HCT116 (cell line): ENCODE data around the gene MNAT1.
A peak's percentile ranks its signal among the peaks of the same experiment; 100 is the strongest.

ENCODE experiments used
- EGR1 ChIP-seq: IDR thresholded peaks from 2 replicates; pipeline ENCODE4 v1.6.1; 2012; ENCODE audit warnings: low read depth
- ELF1 ChIP-seq: IDR thresholded peaks from 2 replicates; pipeline ENCODE4 v1.6.1; 2012; ENCODE audit warnings: low read depth, borderline replicate concordance
- EZH2 ChIP-seq: fragments of 200-600 bp; sonication (generic); IDR thresholded peaks from 2 replicates; pipeline ENCODE4 v1.6.1; 2017; ENCODE audit warnings: antibody characterized with exemption, mixed run types
- POLR2A ChIP-seq: IDR thresholded peaks from 2 replicates; pipeline ENCODE4 v1.7.0; 2011; ENCODE audit warnings: borderline replicate concordance; ENCODE audit not compliant: insufficient read depth, insufficient read length; ENCODE audit errors: extremely low read depth
- POLR2AphosphoS5 ChIP-seq: IDR thresholded peaks from 2 replicates; pipeline ENCODE4 v1.6.1; 2011; ENCODE audit warnings: mild to moderate bottlenecking, low read depth, low read length, moderate library complexity
- RAD21 ChIP-seq: IDR thresholded peaks from 2 replicates; pipeline ENCODE4 v1.6.1; 2012; ENCODE audit warnings: low read depth, mild to moderate bottlenecking
- REST ChIP-seq: IDR thresholded peaks from 2 replicates; pipeline ENCODE4 v1.6.1; 2012; ENCODE audit warnings: low read depth
- ZNF274 ChIP-seq: fragments of 200-500 bp; sonication (Bioruptor generic); IDR thresholded peaks from 2 replicates; pipeline ENCODE4 v1.6.1; 2014; ENCODE audit warnings: mild to moderate bottlenecking, low read depth, low read length, inconsistent platforms
- TF ChIP-seq, protein P1 (sequence below), 3 experiments: fragments of 200-600 bp in 1 of 3; sonication (generic) in 1 of 3; IDR thresholded peaks in 2 of 3; conservative IDR thresholded peaks in 1 of 3; 2 replicates each; pipeline ENCODE4 v1.5.1; 2012 to 2017; ENCODE audit warnings: low read depth in 2 of 3, low read length in 2 of 3, antibody characterized with exemption in 1 of 3, borderline replicate concordance in 1 of 3, control low read depth in 1 of 3, mild to moderate bottlenecking in 1 of 3, mixed read lengths in 1 of 3, mixed run types in 1 of 3, moderate library complexity in 1 of 3; ENCODE audit not compliant: insufficient read depth in 1 of 3
- TF ChIP-seq, protein P2 (sequence below): IDR thresholded peaks from 2 replicates; pipeline ENCODE4 v1.6.1; 2012

- TF ChIP-seq RAD21 (no peak), POLR2A (no peak), ELF1 (no peak), REST (no peak), ZNF274 (no peak), EGR1 (peak; percentile 34; the same call in 1 of the 2 replicates), POLR2AphosphoS5 (no peak), EZH2 (no peak)
- TF ChIP-seq, protein P1, sequence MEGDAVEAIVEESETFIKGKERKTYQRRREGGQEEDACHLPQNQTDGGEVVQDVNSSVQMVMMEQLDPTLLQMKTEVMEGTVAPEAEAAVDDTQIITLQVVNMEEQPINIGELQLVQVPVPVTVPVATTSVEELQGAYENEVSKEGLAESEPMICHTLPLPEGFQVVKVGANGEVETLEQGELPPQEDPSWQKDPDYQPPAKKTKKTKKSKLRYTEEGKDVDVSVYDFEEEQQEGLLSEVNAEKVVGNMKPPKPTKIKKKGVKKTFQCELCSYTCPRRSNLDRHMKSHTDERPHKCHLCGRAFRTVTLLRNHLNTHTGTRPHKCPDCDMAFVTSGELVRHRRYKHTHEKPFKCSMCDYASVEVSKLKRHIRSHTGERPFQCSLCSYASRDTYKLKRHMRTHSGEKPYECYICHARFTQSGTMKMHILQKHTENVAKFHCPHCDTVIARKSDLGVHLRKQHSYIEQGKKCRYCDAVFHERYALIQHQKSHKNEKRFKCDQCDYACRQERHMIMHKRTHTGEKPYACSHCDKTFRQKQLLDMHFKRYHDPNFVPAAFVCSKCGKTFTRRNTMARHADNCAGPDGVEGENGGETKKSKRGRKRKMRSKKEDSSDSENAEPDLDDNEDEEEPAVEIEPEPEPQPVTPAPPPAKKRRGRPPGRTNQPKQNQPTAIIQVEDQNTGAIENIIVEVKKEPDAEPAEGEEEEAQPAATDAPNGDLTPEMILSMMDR (IDR thresholded peaks at IDR 0.05 in 2 of 3, conservative IDR thresholded peaks at IDR 0.05 in 1 of 3; ENCODE audit: borderline replicate concordance in 1 of 3, insufficient read depth in 1 of 3, low read depth in 2 of 3, low read length in 2 of 3): no peak
- TF ChIP-seq, protein P2, sequence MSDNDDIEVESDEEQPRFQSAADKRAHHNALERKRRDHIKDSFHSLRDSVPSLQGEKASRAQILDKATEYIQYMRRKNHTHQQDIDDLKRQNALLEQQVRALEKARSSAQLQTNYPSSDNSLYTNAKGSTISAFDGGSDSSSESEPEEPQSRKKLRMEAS: peak; percentile 37
Measured at GRCh38 chr14:60722357-60723115, 12.0 kb upstream of the MNAT1 start.
